T-helper 1 cell (primary cell): ENCODE measurements around the gene MFSD12.
"Not testable (repeated sequence)": the region's sequence is repeated elsewhere in the genome, so short reads cannot be mapped to it uniquely, and the experiment has no call there.

Experiments used
- DNase-seq, 5 donors: peaks; one replicate each; pipeline ENCODE4 v3.0.0-alpha.2; 2012 to 2020

The MFSD12 gene

DNA sequence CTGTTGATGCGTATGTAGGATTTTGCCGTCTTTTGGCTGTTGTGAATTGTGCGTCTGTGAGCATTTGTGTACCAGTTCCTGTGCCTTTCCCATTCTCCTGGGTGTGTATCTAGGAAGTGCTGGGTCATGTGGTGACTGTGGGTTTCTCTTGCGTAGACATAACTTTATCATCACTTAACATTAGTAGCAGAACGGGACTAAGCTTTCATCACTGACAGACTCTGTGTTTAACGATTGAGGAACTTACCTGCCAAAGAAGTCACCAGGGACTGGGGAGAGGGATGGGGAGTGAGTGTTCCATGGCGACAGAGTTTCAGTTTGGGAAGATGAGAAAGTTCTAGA, 36.3 kb downstream of the MFSD12 start:
- DNase-seq = no peak

DNA sequence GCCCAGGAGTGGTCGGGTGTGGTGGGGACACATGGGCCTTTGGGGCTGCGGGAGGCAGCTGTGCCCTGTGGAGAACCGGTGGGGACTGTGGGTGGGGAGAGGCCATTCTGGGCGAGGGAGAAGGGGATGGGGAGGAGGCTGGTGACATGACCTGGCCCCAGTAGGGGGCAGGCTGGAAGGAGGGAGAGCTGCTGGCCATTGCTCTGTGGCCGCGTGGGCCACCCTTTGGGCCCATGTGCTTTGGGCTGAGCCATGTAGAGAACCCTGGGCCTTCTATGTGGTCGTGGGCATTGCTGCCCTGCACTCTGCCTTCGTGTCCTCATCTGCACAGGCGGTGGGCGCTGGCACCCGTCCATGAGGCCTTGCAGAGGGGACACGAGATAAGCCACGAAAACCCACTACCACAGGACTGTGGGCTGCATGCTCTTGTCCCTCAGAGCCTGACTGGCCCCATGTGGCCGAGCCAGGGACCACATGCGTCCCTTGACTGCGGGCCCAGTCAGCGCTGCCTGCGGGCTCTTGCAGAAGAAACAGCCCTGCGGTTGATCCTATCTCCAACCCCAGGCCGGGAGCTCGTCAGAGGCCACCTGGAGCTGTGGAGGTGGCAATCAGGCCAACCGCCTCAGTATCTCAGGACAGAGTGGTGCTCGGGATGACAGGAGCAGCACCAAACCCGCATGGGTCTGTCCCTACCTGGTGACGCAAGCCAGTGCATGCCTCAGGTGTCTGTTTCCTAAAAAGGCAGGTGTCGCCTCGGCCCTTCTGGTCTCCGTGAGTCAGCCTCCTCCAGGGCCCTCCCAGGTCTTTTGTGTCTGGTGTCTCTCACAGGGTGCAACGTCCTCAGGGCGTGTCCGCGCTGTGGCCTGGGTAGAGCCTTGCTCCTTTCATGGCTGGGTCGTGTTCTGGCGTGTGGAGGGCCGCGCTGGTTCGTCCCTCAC, 37.0 kb downstream of the MFSD12 start:
- DNase-seq = no peak

DNA sequence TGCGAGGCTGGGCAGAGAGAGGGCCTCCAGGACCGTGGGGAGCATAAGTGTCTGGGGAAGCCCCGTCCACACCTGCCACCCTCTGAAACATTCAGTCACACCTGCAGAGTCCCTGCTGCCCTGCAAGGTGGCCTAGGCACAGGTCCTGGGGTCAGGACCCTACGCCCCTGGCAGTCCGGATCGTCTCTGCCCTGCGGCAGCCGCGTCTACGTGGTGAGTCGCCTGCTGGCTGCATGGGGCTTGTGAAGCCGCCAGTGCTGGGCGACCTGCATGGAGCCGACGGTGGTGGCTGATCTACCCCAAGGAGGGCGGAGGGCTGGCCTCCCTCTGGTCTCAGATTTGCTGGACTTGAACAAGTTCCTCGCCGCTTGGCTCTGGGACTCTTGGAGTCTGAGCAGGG, 38.3 kb downstream of the MFSD12 start:
- DNase-seq = no peak

DNA sequence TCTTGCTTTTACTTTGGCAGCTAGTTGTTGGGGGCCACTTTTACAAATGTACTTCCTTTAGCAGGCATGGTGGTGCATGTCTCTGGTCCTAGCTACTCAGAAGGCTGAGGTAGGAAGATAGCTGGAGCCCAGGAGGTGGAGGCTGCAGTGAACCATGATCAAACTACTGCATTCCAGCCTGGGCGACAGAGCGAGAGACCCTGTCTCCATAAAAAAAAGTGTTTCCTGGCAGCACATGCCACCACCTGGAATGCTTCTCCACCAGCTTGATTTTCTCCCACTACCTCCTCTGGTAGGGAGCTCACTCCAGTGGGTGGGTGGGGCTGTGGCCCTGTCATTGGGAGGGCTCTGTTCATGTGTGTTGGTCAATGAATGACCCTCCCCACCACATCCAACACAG, 38.7 kb downstream of the MFSD12 start:
- no peak for DNase-seq

DNA sequence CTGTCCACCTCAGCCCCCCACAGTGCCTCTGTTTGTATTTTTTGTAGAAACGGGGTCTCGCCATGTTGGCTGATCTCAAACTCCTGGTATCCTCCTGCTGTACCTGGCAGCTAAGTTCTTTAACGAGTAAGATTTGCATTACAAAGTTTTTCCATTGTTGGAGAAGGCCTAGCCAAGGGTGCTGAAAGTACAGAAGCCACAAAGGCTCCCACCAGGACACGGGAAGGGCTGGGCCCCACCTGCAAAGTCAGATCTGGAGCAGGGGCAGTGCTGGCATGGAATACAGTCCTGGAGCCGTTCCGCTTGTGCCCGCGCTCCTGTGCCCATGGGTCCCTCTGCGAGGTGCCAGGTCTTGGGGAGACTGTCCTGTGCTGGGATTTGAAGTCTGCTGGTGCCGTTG, 39.1 kb downstream of the MFSD12 start:
- no peak for DNase-seq

DNA sequence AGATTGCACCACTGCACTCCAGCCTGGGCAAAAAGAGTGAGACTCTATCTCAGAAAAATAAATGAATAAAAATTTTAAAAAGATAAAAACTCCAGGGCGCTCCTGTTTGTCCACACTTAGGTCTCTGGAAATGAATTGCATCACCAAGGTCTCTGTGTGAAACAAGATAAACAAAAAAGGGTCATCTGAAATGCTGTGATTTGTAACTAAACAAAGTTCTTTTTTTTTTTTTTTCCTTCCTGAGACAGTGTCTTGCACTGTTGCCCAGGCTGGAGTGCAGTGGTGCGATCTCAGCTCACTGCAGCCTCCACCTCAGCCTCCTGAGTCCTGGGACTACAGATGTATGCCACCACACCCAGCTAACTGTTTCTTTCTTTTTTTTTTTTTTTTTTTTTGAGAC, 39.7 kb downstream of the MFSD12 start:
- no peak for DNase-seq

DNA sequence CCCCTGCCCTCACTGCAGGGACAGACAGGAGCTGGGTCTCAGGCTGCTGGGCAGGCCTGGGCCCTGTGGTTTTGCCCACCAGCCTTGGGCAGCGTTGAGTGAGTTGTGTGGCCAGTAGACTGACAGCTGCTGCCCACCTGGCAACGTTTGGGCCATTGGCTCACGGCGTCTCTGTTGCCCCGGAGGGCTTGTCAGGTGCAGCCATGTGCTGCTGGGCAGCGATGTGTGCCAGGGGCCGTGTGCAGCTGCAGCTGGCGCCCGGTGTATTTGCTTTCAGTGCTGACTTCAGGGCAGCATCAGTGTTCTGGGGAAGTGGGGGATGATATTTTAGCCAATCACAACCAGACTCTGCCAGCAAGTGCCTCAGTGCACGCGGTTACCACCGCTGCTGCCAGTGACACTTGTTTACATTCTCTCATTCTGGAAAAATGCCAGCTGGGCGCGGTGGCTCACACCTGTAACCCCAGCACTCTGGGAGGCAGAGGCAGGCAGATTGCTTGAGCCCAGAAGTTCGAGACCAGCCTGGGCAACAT, 40.6 kb downstream of the MFSD12 start:
- peak in 3 of 5 donors; percentile 31 to 51 (median 43) for DNase-seq

DNA sequence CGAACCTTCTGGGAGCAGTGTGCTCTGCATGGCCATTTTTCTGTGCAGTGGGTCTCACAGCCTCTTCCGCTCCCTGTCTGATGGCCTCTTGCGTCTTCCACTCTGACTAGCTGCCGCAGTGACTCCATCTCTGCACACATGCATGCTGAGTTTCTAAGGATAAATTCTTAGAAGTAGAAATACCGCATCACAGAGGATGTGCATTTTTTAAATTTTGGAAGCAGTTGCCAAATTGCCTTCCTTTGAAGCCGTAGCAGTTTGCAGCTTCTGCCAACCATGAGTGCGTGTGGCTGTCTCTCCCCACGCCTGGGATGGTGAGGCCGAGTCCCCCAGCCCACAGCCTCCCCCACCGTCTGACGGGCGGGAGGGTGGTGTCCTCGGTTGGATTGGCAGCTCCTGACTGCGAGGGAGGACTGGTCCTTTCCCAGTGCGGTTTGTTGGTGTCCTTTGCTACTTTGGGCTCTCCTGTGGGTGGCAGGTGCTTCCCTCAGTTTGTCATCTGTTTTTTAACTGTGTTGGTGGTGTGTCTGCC, 41.4 kb downstream of the MFSD12 start:
- DNase-seq = no peak

DNA sequence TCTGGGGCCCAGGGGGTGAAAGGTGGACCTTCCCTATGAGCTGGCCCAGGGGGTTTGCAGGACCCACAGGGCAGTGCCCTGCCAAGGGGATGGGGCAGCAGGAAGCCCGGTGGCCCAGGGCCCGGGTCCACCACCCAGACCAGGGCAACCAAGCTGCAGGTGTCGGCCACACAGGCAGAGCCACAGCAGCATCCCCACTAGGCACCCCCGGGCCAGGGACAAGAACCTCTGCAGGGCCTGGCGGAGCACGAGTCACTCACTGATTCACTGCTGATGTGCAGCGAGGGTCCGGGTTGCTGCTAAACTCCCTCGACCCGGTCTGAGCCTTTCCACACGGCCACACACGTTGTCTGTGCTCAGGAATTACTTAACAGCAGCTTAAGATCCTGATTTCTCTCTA, 42.5 kb downstream of the MFSD12 start:
- no peak for DNase-seq

DNA sequence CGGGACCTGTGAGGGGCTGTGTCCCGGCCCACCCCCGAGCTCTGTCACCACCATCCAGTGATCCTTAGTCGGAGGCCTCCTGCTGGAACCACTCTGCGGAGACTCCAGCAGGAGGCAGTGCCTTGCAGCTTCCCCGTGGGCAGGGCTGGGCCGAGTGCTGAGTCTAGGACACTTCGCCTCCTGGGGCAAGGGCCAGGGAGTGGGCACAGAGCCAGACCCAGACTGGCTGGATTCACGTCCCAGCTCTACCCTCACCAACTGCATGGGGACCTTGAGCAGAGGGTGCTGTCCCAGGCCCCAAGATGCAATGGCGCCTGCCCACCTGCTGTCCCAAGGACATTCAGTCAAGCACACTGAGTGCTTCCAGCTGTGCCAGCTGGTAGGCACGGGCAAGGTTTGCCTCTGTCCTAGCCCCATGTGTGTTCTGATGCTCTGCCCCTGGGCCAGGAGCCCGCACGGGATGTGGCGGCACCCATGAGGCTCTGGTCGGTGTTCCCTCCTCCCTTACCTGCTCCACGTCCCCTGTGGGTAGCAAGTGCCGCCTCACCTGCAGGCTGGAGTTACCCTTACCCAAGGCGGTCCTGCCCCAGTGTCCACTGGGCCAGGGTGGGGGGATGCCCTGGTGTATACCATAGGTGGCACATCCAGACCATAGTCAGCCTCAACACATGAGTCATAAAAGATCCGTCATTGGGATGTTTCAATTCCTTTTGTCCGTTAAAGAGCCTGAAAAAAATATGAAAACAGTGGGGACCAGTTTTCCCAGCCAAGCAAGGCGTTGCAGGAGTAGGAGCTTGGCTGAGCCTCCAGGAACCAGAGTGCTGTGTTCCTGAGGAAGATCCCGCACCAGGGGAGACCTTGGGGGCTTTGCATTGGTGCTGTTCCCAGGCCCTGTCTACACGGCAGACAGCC, 43.9 kb downstream of the MFSD12 start:
- DNase-seq = no peak

DNA sequence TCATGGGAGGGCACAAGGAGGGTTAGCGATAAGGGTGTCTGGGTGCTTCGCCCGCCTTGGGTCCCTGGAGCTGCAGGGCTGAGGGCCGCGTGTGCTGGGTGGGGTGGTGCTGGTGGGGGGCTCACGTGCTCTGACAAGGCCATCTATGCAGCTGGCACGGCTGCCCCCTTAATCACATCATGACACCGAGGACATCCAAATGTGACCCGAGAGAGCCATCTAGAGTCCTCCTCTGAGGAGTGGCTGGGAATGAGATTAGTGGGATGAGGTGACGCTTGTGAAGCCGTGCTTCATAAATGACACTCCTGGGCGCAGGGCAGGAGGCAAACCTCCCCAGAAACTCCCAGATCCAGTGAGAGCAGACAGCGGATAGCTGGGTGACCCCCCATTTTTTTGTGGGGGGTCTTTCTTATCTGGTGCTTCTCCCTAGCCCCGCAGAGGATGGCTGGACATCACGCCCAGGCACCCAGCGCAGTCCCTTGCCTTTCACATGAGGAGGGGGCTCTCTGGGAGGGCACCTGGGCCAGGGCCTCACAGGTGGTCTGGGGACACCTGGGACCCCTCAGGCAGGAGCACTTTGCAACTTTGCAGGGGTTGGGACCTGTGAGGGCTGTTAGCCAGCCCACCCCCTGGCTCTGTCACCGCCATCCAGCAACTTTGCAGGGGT, 44.7 kb downstream of the MFSD12 start:
- no peak for DNase-seq

DNA sequence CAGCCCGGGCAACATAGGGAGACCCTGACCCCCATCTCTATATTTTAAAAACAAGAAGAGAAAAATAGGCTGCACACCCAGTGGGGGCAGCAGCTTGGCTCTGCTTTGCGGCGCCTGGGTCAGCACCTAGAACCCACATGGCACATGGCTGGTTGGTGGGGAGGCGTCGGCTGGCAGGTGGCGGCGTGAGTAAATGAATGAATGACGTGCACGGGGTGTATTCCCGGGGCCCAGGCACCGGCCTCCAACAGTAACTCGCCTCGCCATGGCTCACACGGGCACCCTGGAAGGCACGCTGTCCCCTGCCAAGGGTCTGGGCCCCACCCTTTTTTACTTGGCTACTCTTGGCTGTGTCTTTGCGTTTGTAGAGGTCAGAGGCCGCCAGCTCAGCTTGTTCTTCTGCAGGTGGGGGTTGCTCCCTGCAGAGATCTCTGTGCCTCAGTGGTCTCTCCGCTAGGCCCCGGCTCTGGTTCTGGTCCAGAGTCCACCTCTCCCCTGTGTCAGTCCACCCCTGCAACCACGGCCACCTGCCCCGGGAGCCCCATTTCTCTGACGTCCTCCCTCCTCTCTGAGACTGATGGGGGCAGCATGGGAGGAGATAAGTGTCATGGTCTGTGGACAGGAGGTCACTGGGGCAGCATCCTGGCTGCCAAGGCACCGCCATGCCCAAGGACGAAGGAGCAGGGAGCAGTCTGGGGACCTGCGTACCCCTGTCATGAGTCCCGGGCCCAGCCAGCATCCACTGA, 45.7 kb downstream of the MFSD12 start:
- DNase-seq = no peak

DNA sequence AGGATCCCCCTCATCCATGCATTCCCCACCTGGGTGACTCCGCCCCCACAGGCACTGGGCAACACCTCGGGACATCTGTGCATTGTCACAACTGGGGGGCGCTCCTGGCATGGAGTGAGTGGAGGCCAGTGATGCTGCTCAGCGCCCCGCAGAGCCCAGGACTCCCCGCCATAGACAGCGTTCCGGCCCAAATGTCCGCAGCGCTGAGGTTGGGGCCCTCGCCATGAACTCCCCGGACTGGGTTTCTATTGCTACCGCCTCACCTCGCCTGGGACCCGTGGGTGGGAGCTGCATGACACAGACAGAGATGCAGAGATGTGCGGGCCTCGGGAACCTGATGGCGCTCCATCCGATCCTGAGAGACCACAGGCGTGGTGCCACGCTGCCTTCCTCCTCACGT, 46.7 kb downstream of the MFSD12 start:
- DNase-seq = no peak

DNA sequence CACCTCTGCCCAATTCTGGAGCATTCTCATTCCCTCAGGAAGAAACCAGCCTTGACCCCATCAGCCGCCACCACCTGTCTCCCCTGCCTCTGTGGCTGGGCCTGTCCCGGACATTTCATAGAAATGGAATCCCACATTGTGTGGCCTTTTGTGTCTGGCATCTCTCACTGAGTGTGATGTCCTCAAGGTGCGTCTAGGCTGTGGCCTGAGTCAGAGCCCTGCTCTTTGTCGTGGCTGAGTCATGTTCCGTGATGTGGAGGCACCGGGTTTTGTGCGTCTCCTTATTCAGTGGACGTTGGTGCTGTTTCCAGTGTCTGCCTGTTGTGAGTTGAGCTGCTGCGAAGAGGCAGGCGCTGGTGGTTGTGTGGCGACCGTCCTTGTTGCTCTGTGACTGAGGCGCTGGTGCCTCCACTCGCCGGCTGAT, 47.8 kb downstream of the MFSD12 start:
- no peak for DNase-seq

DNA sequence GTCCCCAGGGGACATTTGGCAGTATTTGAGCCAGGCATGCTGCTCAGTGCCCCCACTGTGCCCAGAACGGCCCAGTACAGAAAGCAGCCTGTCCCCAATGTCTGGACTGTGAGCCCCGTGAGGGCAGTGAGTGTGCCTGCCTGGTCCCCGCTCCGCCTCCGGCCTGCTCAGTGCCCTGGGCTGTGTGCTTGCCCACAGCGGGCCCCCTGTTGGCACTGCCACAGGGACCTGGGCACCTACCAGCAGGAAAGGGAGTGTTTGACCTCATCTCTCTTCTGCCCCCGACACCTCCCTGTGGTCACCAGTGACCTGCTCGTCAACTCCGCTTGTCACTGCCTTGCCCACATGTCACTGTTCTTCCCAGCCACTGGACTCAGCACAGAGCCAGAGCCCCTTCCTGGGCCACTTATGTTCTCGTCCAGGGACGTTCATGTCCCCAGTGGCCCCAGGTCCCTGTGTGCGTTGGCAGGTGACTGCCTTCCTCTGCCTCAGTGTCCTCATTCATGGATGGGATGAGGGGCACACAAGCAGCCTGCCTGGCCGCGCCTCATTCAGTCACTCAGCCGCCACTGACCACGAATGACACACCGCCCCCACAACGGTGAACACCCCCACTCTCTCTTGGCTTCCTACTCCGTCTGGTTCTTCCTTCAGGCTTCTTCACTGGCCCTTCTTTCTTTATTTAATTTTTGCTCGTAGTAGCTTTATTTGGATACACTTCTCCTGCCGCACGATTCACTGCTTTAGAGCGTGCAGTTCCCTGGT, 48.4 kb downstream of the MFSD12 start:
- DNase-seq = no peak

DNA sequence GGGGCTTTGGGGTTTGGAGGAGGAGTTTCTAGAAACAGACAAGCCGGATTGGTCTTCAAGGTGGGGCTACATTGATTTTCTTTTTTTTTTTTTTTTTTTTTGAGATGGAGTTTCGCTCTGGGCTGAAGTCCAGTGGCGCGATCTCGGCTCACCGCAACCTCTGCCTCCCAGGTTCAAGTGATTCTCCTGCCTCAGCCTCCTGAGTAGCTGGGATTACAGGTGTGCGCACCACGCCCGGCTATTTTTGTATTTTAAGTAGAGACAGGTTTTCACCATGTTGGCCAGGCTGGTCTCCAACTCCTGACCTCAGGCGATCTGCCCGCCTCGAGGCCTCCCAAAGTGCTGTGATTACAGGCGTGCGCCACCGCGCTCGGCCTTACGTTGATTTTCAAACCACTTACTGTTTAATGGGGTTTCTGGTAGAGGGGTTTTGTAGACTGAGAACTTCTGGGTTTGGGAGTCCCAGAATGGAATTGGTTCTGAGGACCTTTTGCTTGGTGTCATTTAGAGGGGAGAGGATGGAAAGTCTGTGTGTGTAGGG, 49.2 kb downstream of the MFSD12 start:
- not testable (repeated sequence) for DNase-seq

DNA sequence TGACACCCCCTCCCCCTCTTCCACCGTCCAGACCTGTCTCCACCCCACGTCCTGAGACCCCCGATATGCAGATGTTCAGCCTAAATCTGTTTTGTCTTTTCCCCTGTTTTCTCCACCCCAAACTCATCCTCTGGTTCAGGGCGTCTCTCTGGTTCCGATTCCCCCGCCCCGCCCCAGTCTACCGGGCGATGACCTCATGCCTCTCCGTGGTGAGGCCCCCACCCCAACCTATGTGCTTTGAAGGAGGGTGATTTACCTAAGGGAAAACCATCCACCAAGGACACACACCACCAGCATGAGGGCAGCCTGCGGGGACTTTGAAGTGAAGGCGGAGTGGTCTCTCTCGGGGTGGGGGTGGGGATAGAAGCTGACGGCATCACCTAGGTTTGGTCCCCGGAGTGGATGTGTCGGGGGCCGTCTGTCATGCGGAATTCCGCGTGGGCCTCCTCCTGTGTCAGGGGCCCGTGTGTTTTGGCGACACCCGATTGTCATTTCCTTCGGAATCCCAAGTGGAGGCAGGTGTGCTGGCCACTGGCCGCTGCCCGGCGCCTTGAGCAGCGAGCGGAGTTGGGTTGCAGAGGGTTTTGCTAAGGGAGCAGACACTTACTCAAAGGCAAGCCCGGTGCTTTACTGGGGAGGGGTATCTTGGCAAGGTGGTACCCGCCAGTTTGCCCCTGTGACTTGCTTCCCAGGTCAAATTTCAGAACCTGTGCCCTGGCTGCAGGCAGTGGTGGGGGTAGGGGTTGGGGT, 49.8 kb downstream of the MFSD12 start:
- DNase-seq = peak in 2 of 5 donors; percentile 15 to 44

DNA sequence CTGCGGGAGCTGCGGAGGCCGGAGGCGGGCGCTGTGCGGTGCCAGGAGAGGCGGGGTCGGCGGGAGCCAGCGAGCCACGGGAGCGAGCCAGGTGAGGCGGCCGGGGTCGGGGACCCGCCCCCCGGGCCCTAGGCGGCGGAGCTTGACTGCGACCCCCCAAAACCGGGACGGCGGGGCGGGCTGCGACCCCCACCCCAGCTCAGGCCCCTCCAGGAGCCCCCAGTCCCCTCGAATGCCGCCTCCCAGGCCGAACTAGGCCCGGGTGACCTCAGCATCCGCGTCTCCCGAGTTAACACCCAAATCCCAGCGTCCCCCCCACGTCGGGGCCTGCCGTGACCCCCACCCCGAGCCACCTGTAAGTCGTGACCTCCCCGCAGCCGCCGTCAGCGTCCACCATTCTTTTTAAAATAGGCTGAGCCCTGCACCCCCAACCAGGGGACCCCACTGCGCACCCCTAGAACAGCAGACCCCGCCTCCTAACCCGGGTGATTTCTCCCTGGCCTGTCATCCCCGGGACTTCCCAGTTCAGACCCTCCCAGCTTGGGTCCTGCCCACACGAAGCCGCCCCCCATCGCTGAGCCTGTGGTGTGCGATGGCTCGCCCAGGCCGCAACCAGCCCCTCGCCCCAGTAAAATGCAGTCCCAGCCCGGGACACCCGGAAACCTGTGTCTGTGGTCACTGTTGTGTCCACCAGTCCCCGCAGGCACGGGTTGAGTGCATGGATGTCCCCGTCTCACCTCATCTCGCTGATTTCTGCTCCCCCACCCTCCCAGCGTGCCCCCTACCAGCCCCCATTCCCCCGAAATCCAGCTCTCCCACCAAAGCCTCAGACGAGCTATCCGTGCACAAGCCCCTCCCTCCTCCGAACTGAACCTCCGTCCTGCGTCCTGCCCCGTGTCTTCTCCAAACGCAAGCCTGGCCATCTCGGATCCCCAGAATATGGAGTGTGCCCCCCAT, 50.7 kb downstream of the MFSD12 start:
- DNase-seq = peak in 3 of 5 donors; percentile 27 to 32 (median 29)
